HG03039 (cell line): ENCODE data around the gene LSM4.

Experiments used
- ATAC-seq: cut with Tn5 transposase; IDR thresholded peaks from one replicate; pipeline ENCODE4 v1.9.1; 2021; ENCODE audit warnings: mild to moderate bottlenecking, moderate library complexity; ENCODE audit not compliant: unreplicated experiment

LSM4 gene

GRCh38 chr19:18257503-18258470, 65.1 kb downstream of the LSM4 start:
- no peak for ATAC-seq
